CD4-positive, alpha-beta memory T cell (primary cell): ENCODE measurements around the gene DTX3L. TPM values are rescaled to one million over a fixed set of nuclear protein-coding genes. Genes with fewer than 3 reads are reported as not detected.
A peak's percentile ranks its signal among the peaks of the same experiment; 100 is the strongest.

ENCODE experiments used
- CTCF ChIA-PET: fragments of 350-600 bp; sonication (Branson Sonifier 250); formaldehyde crosslinking; loops from one replicate; lab custom pipeline; 2021; ENCODE audit warnings: inconsistent platforms; ENCODE audit not compliant: partially characterized antibody; lab: Charles Lee
- POLR2A ChIA-PET: fragments of 350-600 bp; sonication (Branson Sonifier 250); formaldehyde crosslinking; loops from one replicate; lab custom pipeline; 2021; ENCODE audit not compliant: partially characterized antibody; lab: Charles Lee
- DNase-seq, 5 donors: peaks; one replicate each; pipeline versions ENCODE4 v3.0.0 to v3.0.0-alpha.2; 2020 to 2022; ENCODE audit warnings: mixed read lengths in 1 of 5
- H3K27ac ChIP-seq: one replicate; pipeline ENCODE4 v1.7.0; 2013; ENCODE audit warnings: low read depth, low read length
- H3K27me3 ChIP-seq: 2 replicates; pipeline ENCODE4 v1.7.0; 2013; ENCODE audit warnings: mild to moderate bottlenecking, low read length, moderate library complexity; ENCODE audit not compliant: insufficient read depth
- H3K36me3 ChIP-seq: 2 replicates; pipeline ENCODE4 v1.7.0; 2013; ENCODE audit warnings: mild to moderate bottlenecking, low read length, moderate library complexity; ENCODE audit not compliant: insufficient read depth
- H3K4me1 ChIP-seq: 2 replicates; pipeline ENCODE4 v1.7.0; 2013; ENCODE audit warnings: mild to moderate bottlenecking, low read length, moderate library complexity; ENCODE audit not compliant: insufficient read depth
- H3K4me3 ChIP-seq, 2 donors: one replicate each; pipeline ENCODE4 v1.7.0; 2013; ENCODE audit warnings: low read length in 2 of 2, mild to moderate bottlenecking in 1 of 2
- H3K9me3 ChIP-seq, 2 donors: one replicate each; pipeline ENCODE4 v1.7.0; 2013; ENCODE audit warnings: low read length in 2 of 2, control low read depth in 1 of 2; ENCODE audit not compliant: control insufficient read depth in 1 of 2
- H3K27ac Mint-ChIP-seq, 7 donors: one replicate each; pipeline ENCODE4 v1.8.0; 2020 to 2021; ENCODE audit warnings: mixed read lengths in 7 of 7, mild to moderate bottlenecking in 6 of 7, inconsistent platforms in 3 of 7, moderate library complexity in 3 of 7
- H3K27me3 Mint-ChIP-seq, 2 donors: one replicate each; pipeline ENCODE4 v1.8.0; 2020 to 2021; ENCODE audit warnings: mixed read lengths in 2 of 2
- H3K36me3 Mint-ChIP-seq, 2 donors: one replicate each; pipeline ENCODE4 v1.8.0; 2020 to 2021; ENCODE audit warnings: mixed read lengths in 2 of 2, inconsistent platforms in 1 of 2, mild to moderate bottlenecking in 1 of 2
- H3K4me1 Mint-ChIP-seq, 4 donors: one replicate each; pipeline ENCODE4 v1.8.0; 2020 to 2021; ENCODE audit warnings: mixed read lengths in 4 of 4, mild to moderate bottlenecking in 1 of 4
- H3K4me3 Mint-ChIP-seq, 8 donors: one replicate each; pipeline ENCODE4 v1.8.0; 2020 to 2021; ENCODE audit warnings: mixed read lengths in 8 of 8, mild to moderate bottlenecking in 7 of 8, moderate library complexity in 6 of 8, inconsistent platforms in 3 of 8
- H3K9me3 Mint-ChIP-seq, 8 donors: one replicate each; pipeline ENCODE4 v1.8.0; 2020 to 2021; ENCODE audit warnings: mixed read lengths in 8 of 8, mild to moderate bottlenecking in 5 of 8, inconsistent platforms in 3 of 8, moderate library complexity in 1 of 8
- intact Hi-C: fragments of 100-400 bp; cut with micrococcal nuclease; formaldehyde crosslinking; loops from one replicate; pipeline ENCODE4 v1.15.1; 2023
- polyA plus RNA-seq, 2 donors: library from polyadenylated mRNA; unstranded; fragments of 300-500 nt; fragmentation: Illumina TruSeq; gene quantifications; one replicate each; pipeline ENCODE4 v1.2.3, GENCODE V29; 2021
- total RNA-seq, 2 experiments: library from RNA; stranded (reverse); gene quantifications; one replicate each; pipeline ENCODE4 v1.2.3, GENCODE V29; 2021

Gene DTX3L
- total and polyA plus RNA-seq, 4 experiments from 2014 or later, result 14.8 to 51.0 (median 41.8) TPM

DNA sequence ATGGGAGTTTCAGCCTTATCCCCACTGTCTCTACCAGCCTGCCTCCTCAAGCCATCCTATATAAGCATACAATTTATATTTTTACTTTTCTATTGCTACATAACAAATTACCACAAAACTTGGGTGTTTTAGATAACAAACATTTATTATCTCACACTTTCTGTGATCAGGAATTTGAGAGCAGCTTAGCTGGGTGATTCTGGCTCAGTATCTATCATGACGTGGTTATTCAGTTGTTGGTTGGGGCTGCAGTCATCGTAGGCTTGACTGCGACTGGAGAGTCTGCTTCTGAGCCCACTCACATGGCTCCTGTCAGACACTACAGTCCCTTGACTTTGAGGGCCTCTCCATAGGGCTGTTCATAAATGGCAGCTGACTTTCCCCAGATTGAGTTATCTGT, 34.0 kb downstream of the DTX3L start:
- Mint-ChIP-seq H3K9me3 (peaks cover 0 to 3% (median 0%) of the 10 kb centered on the region in 8 donors), H3K4me3 (peak overlapping the region in 1 of 8 donors; percentile 6), H3K4me1 (peaks cover 10 to 16% (median 14%) of the 10 kb centered on the region in 4 donors), H3K27ac (peak overlapping the region in 1 of 7 donors; percentile 52), H3K27me3 (no peaks in the 10 kb centered on the region), H3K36me3 (peaks cover 16 to 24% of the 10 kb centered on the region in 2 donors)
- ChIA-PET CTCF (interaction anchor here (1.2 kb wide), 1 partner anchor 81 kb away, joined by 4 read pairs; no protein-coding TSS in a partner anchor), POLR2A (interaction anchor here (1.1 to 1.2 kb wide), 2 partner anchors 21 to 214 kb away, joined by 3 read pairs; partner anchors contain the start of genes FAM162A and PARP15)
- H3K27ac ChIP-seq, result no peak overlapping the region
- H3K4me1 ChIP-seq, result no peaks in the 10 kb centered on the region
- no peaks in the 10 kb centered on the region for H3K9me3 ChIP-seq
- DNase-seq, result no peak
- H3K36me3 ChIP-seq, result no peaks in the 10 kb centered on the region
- H3K4me3 ChIP-seq, result no peak overlapping the region
- H3K27me3 ChIP-seq, result no peaks in the 10 kb centered on the region
- intact Hi-C loops, result no loop called here

DNA sequence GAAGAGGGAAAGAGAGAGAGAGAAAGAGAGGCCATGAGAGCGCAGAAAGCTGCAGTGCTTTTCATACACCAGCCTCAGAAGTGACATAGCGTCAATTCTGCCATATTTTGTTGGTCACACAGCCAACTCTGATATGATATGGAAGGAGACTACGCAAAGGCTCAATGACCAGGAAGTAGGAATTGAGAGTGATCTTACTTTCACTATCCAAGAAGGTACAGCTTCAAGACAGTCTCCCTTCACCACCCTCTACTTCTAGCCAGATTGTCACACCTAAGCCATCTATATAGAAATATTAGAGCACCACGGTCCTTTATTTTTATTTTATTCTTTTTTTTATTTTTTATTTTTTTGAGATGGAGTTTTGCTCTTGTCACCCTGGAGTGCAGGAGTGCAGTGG, 34.4 kb downstream of the DTX3L start:
- Mint-ChIP-seq H3K27me3 (no peaks in the 10 kb centered on the region), H3K4me3 (peak overlapping the region in 1 of 8 donors; percentile 6), H3K9me3 (peaks cover 0 to 3% (median 0%) of the 10 kb centered on the region in 8 donors), H3K27ac (no peak overlapping the region), H3K36me3 (peaks cover 19 to 24% of the 10 kb centered on the region in 2 donors), H3K4me1 (peaks cover 12 to 19% (median 15%) of the 10 kb centered on the region in 4 donors)
- no peak for DNase-seq
- Histone ChIP-seq H3K4me3 (no peak overlapping the region), H3K36me3 (no peaks in the 10 kb centered on the region), H3K27me3 (no peaks in the 10 kb centered on the region), H3K9me3 (no peaks in the 10 kb centered on the region), H3K4me1 (no peaks in the 10 kb centered on the region), H3K27ac (no peak overlapping the region)
- intact Hi-C loops, result no loop called here
- ChIA-PET CTCF (interaction anchor here (1.2 kb wide), 1 partner anchor 81 kb away, joined by 4 read pairs; no protein-coding TSS in a partner anchor), POLR2A (interaction anchor here (1.1 to 1.2 kb wide), 2 partner anchors 21 to 214 kb away, joined by 3 read pairs; partner anchors contain the start of genes FAM162A and PARP15)

GRCh38 chr3:122602011-122602710, 38.0 kb downstream of the DTX3L start:
- Histone ChIP-seq H3K9me3 (no peaks in the 10 kb centered on the region), H3K27ac (no peak overlapping the region), H3K36me3 (peaks cover 3% of the 10 kb centered on the region), H3K4me1 (no peaks in the 10 kb centered on the region), H3K4me3 (no peak overlapping the region), H3K27me3 (no peaks in the 10 kb centered on the region)
- CTCF ChIA-PET, result no interaction called here
- intact Hi-C loops, result no loop called here
- peaks cover 4 to 28% of the 10 kb centered on the region in 2 donors for H3K36me3 Mint-ChIP-seq
- H3K4me3 Mint-ChIP-seq, result no peak overlapping the region
- H3K27me3 Mint-ChIP-seq, result no peaks in the 10 kb centered on the region
- no peaks in the 10 kb centered on the region for H3K9me3 Mint-ChIP-seq
- POLR2A ChIA-PET, result no interaction called here
- H3K27ac Mint-ChIP-seq, result peak overlapping the region in 1 of 7 donors; percentile 32
- no peak for DNase-seq
- peaks cover 11 to 29% (median 16%) of the 10 kb centered on the region in 4 donors for H3K4me1 Mint-ChIP-seq

- no peaks in the 10 kb centered on the region for H3K27me3 ChIP-seq
- ChIA-PET CTCF (no interaction called here), POLR2A (interaction anchor here (0.7 kb wide), 1 partner anchor 795 kb away, joined by 3 read pairs; no protein-coding TSS in a partner anchor)
- Mint-ChIP-seq H3K4me1 (peaks cover 11 to 29% (median 17%) of the 10 kb centered on the region in 4 donors), H3K36me3 (peaks cover 12 to 35% of the 10 kb centered on the region in 2 donors), H3K27me3 (no peaks in the 10 kb centered on the region), H3K4me3 (no peak overlapping the region), H3K27ac (peak overlapping the region in 1 of 7 donors; percentile 27), H3K9me3 (no peaks in the 10 kb centered on the region)
- H3K4me1 ChIP-seq, result no peaks in the 10 kb centered on the region
- peaks cover 3% of the 10 kb centered on the region for H3K36me3 ChIP-seq
- intact Hi-C loops, result no loop called here
- H3K4me3 ChIP-seq, result no peak overlapping the region
- H3K9me3 ChIP-seq, result no peaks in the 10 kb centered on the region
- no peak overlapping the region for H3K27ac ChIP-seq
- DNase-seq, result no peak
Measured at GRCh38 chr3:122603056-122603455, 38.9 kb downstream of the DTX3L start.

- Mint-ChIP-seq H3K36me3 (peaks cover 26 to 51% of the 10 kb centered on the region in 2 donors), H3K27me3 (no peaks in the 10 kb centered on the region), H3K9me3 (no peaks in the 10 kb centered on the region), H3K27ac (peak overlapping the region in 3 of 7 donors; percentile 6 to 78 (median 33)), H3K4me3 (no peak overlapping the region), H3K4me1 (peaks cover 10 to 22% (median 19%) of the 10 kb centered on the region in 4 donors)
- intact Hi-C loops, result no loop called here
- DNase-seq, result no peak
- Histone ChIP-seq H3K4me1 (no peaks in the 10 kb centered on the region), H3K27ac (no peak overlapping the region), H3K4me3 (no peak overlapping the region), H3K27me3 (no peaks in the 10 kb centered on the region), H3K36me3 (peaks cover 12% of the 10 kb centered on the region), H3K9me3 (no peaks in the 10 kb centered on the region)
- POLR2A ChIA-PET, result no interaction called here
- CTCF ChIA-PET, result interaction anchor here (1.0 kb wide), 1 partner anchor 32 kb away, joined by 3 read pairs; no protein-coding TSS in a partner anchor
Measured at GRCh38 chr3:122606330-122606729, 42.2 kb downstream of the DTX3L start.

- Histone ChIP-seq H3K4me3 (no peak overlapping the region), H3K27ac (no peak overlapping the region), H3K27me3 (no peaks in the 10 kb centered on the region), H3K36me3 (peaks cover 21% of the 10 kb centered on the region), H3K4me1 (no peaks in the 10 kb centered on the region), H3K9me3 (no peaks in the 10 kb centered on the region)
- Mint-ChIP-seq H3K27ac (peak overlapping the region in 1 of 7 donors; percentile 52), H3K4me3 (no peak overlapping the region), H3K9me3 (no peaks in the 10 kb centered on the region), H3K4me1 (peaks cover 5 to 13% (median 10%) of the 10 kb centered on the region in 4 donors), H3K27me3 (no peaks in the 10 kb centered on the region), H3K36me3 (peaks cover 31 to 54% of the 10 kb centered on the region in 2 donors)
- no peak for DNase-seq
- POLR2A ChIA-PET, result no interaction called here
- CTCF ChIA-PET, result no interaction called here
- intact Hi-C loops, result no loop called here
Measured at GRCh38 chr3:122608916-122609315, 44.8 kb downstream of the DTX3L start.
